ENCODE measurements around the gene CFHR5.

DNA sequence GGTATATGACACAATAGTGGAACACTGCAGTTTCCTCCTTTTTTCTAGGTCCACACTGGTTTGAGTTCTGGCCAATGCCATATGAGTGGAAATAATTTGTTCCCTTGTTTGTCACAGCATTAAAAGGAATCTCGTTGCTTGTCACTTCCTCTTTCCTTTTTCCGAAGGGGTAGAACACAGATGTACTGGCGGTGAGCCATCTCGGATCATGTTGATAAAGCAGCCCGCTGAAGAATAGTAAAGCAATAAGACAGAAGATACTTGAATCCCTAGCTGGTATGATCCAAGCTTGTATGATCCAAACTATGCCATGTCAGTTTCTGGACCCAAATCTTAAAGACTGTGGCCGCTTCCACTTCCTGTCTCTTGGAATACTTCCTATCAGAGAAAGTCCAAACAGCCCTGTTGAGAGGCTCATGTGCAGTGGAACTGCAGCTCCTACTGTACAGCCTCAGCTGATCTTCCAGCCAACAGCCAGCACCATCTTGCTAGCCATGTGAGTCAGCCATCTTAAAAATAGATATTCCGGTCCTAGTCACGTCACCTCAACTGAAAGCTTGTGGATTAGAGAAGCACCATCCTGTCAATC lies 40.3 kb downstream of the CFHR5 start:
- TF ChIP-seq, protein P1, sequence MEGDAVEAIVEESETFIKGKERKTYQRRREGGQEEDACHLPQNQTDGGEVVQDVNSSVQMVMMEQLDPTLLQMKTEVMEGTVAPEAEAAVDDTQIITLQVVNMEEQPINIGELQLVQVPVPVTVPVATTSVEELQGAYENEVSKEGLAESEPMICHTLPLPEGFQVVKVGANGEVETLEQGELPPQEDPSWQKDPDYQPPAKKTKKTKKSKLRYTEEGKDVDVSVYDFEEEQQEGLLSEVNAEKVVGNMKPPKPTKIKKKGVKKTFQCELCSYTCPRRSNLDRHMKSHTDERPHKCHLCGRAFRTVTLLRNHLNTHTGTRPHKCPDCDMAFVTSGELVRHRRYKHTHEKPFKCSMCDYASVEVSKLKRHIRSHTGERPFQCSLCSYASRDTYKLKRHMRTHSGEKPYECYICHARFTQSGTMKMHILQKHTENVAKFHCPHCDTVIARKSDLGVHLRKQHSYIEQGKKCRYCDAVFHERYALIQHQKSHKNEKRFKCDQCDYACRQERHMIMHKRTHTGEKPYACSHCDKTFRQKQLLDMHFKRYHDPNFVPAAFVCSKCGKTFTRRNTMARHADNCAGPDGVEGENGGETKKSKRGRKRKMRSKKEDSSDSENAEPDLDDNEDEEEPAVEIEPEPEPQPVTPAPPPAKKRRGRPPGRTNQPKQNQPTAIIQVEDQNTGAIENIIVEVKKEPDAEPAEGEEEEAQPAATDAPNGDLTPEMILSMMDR (IDR thresholded peaks at IDR 0.05; ENCODE audit: low read depth, low read length, missing input control): no peak
- TF ChIP-seq SP1 (IDR thresholded peaks at IDR 0.05): no peak
